Fibroblast of lung (primary cell): ENCODE results near the gene CCDC187. TPM values are rescaled to one million over a fixed set of nuclear protein-coding genes. Genes with fewer than 3 reads are reported as not detected.

Source experiments
- DNase-seq, 2 donors: peaks; one replicate each; pipeline versions ENCODE4 v3.0.0 to v3.0.0-alpha.2; 2010; ENCODE audit warnings: low read depth in 2 of 2
- H2AFZ ChIP-seq: 2 replicates; pipeline ENCODE4 v1.5.1; 2012; ENCODE audit warnings: low read length, control low read depth, inconsistent platforms
- H3K27ac ChIP-seq: 2 replicates; pipeline ENCODE4 v1.5.1; 2011; ENCODE audit warnings: low read length, control low read depth; ENCODE audit not compliant: insufficient read depth
- H3K27me3 ChIP-seq: 2 replicates; pipeline ENCODE4 v1.5.1; 2011; ENCODE audit warnings: mild to moderate bottlenecking, low read length; ENCODE audit not compliant: control insufficient read depth, insufficient read depth
- H3K36me3 ChIP-seq: 2 replicates; pipeline ENCODE4 v1.5.1; 2011; ENCODE audit warnings: low read length; ENCODE audit not compliant: control insufficient read depth, insufficient read depth
- H3K4me1 ChIP-seq: 2 replicates; pipeline ENCODE4 v1.5.1; 2011; ENCODE audit warnings: low read length; ENCODE audit not compliant: control insufficient read depth, insufficient read depth; ENCODE audit errors: extremely low read depth
- H3K4me2 ChIP-seq: 2 replicates; pipeline ENCODE4 v1.5.1; 2011; ENCODE audit warnings: low read length, control low read depth; ENCODE audit not compliant: insufficient read depth; ENCODE audit errors: extremely low read depth
- H3K4me3 ChIP-seq, 4 experiments: fragments of 200-600 bp in 1 of 4; sonication (generic) in 1 of 4; replicated peaks in 1 of 4; 2 replicates each; pipeline ENCODE4 v1.5.1; 2011 to 2016; ENCODE audit warnings: low read length in 4 of 4, low read depth in 3 of 4, mild to moderate bottlenecking in 3 of 4, control low read depth in 2 of 4, inconsistent platforms in 1 of 4, mixed read lengths in 1 of 4; ENCODE audit not compliant: insufficient read depth in 1 of 4; ENCODE audit errors: control extremely low read depth in 1 of 4
- H3K79me2 ChIP-seq: 2 replicates; pipeline ENCODE4 v1.5.1; 2012; ENCODE audit warnings: mild to moderate bottlenecking, low read length, inconsistent platforms; ENCODE audit not compliant: control insufficient read depth, insufficient read depth
- H3K9ac ChIP-seq: 2 replicates; pipeline ENCODE4 v1.5.1; 2011; ENCODE audit warnings: mild to moderate bottlenecking, low read length, control low read depth; ENCODE audit not compliant: insufficient read depth
- H3K9me3 ChIP-seq: 2 replicates; pipeline ENCODE4 v1.5.1; 2012; ENCODE audit warnings: low read depth, low read length; ENCODE audit not compliant: control insufficient read depth, insufficient read depth
- H4K20me1 ChIP-seq: 2 replicates; pipeline ENCODE4 v1.5.1; 2011; ENCODE audit warnings: low read length; ENCODE audit not compliant: control insufficient read depth, insufficient read depth; ENCODE audit errors: extremely low read depth
- CTCF ChIP-seq, 2 donors: IDR thresholded peaks in 1 of 2; conservative IDR thresholded peaks in 1 of 2; 1 replicate in 1 of 2; 2 replicates in 1 of 2; pipeline ENCODE4 v1.5.1; 2011 to 2012; ENCODE audit warnings: low read length in 2 of 2, control low read depth in 1 of 2, inconsistent platforms in 1 of 2, low read depth in 1 of 2, mild to moderate bottlenecking in 1 of 2
- EZH2 ChIP-seq: IDR thresholded peaks from 2 replicates; pipeline ENCODE4 v1.5.1; 2012; ENCODE audit warnings: low read length, control low read depth, mild to moderate bottlenecking; ENCODE audit errors: missing control alignments
- polyA plus RNA-seq, 2 donors: library from polyadenylated mRNA; depleted of rRNA in 1 of 2; stranded (reverse) in 1 of 2; unstranded in 1 of 2; fragments of >200 nt; gene quantifications; 2 replicates each; pipeline ENCODE4 v1.2.1, GENCODE V29; 2011 to 2012; ENCODE audit warnings: missing spikeins in 1 of 2
- total RNA-seq: library from RNA; depleted of rRNA; stranded (reverse); fragments of >200 nt; gene quantifications from 2 replicates; pipeline ENCODE4 v1.2.1, GENCODE V29; 2014

Gene CCDC187
- total and polyA plus RNA-seq, 2 donors (not counting 1 experiment from before 2014, with no cell fraction given) = not detected

GRCh38 chr9:136244969-136245218 lies 59.0 kb downstream of the CCDC187 start:
- Histone ChIP-seq H3K27me3 (peaks cover 13% of the 10 kb centered on the region), H3K27ac (peak overlapping the region; percentile 47)

GRCh38 chr9:136244122-136244968 lies 59.5 kb downstream of the CCDC187 start:
- Histone ChIP-seq H3K9me3 (no peaks in the 10 kb centered on the region), H3K9ac (peak overlapping the region; percentile 50), H3K27me3 (peaks cover 13% of the 10 kb centered on the region), H3K4me2 (peak overlapping the region; percentile 99), H4K20me1 (no peaks in the 10 kb centered on the region), H2AFZ (no peak overlapping the region), H3K36me3 (peaks cover 2% of the 10 kb centered on the region), H3K4me1 (peaks cover 4% of the 10 kb centered on the region), H3K27ac (no peak overlapping the region), H3K4me3 (peak overlapping the region; percentile 80 to 87 (median 84)), H3K79me2 (peaks cover 23% of the 10 kb centered on the region)
- peak in 1 of 2 donors; percentile 27 for DNase-seq
- TF ChIP-seq CTCF (conservative IDR thresholded peaks at IDR 0.05 in 1 of 2, IDR thresholded peaks at IDR 0.05 in 1 of 2; ENCODE audit: low read depth in 1 of 2, low read length in 2 of 2) (no peak), EZH2 (no peak)

More at GRCh38 chr9:136244969-136245218, 59.0 kb downstream of the CCDC187 start:
- no peak for DNase-seq
- peaks cover 4% of the 10 kb centered on the region for H3K4me1 ChIP-seq
- no peaks in the 10 kb centered on the region for H3K9me3 ChIP-seq
- TF ChIP-seq CTCF (conservative IDR thresholded peaks at IDR 0.05 in 1 of 2, IDR thresholded peaks at IDR 0.05 in 1 of 2; ENCODE audit: low read depth in 1 of 2, low read length in 2 of 2) (no peak), EZH2 (no peak)
- peak overlapping the region; percentile 50 for H3K9ac ChIP-seq
- H3K79me2 ChIP-seq = peaks cover 23% of the 10 kb centered on the region
- no peaks in the 10 kb centered on the region for H4K20me1 ChIP-seq
- no peak overlapping the region for H2AFZ ChIP-seq
- peak overlapping the region; percentile 99 for H3K4me2 ChIP-seq
- peak overlapping the region; percentile 80 to 87 (median 84) for H3K4me3 ChIP-seq
- peaks cover 2% of the 10 kb centered on the region for H3K36me3 ChIP-seq

GRCh38 chr9:136243631-136244030 lies 60.3 kb downstream of the CCDC187 start:
- no peak overlapping the region for H3K27ac ChIP-seq
- H3K4me2 ChIP-seq = no peak overlapping the region
- no peak overlapping the region for H3K9ac ChIP-seq
- no peak overlapping the region for H2AFZ ChIP-seq
- H3K4me3 ChIP-seq = no peak overlapping the region
- peaks cover 2% of the 10 kb centered on the region for H3K36me3 ChIP-seq
- H3K4me1 ChIP-seq = peaks cover 4% of the 10 kb centered on the region
- no peaks in the 10 kb centered on the region for H4K20me1 ChIP-seq
- no peak for DNase-seq
- no peaks in the 10 kb centered on the region for H3K9me3 ChIP-seq
- TF ChIP-seq EZH2 (no peak), CTCF (conservative IDR thresholded peaks at IDR 0.05 in 1 of 2, IDR thresholded peaks at IDR 0.05 in 1 of 2; ENCODE audit: low read depth in 1 of 2, low read length in 2 of 2) (no peak)
- H3K79me2 ChIP-seq = peaks cover 23% of the 10 kb centered on the region
- peaks cover 13% of the 10 kb centered on the region for H3K27me3 ChIP-seq
